HCT116 (cell line): ENCODE data around the gene ADAMTSL5. TPM values are rescaled to one million over a fixed set of nuclear protein-coding genes. Genes with fewer than 3 reads are reported as not detected.

Experiments used
- ATAC-seq: fragments of 200-7000 bp; cut with Tn5 transposase; 2 replicates; pipeline ENCODE4 v1.9.1; 2020; ENCODE audit warnings: mild to moderate bottlenecking, moderate library complexity
- BruUV-seq: library from RNA; stranded (reverse); fragments of 400-500 nt; replicated peaks from 2 replicates; lab custom pipeline; 2021; lab: Mats Ljungman, UMichigan
- CTCF ChIA-PET: fragments of 300-600 bp; sonication (Branson Sonifier 250); formaldehyde crosslinking; loops from one replicate; lab custom pipeline; 2021; ENCODE audit warnings: antibody characterized with exemption; lab: Charles Lee
- POLR2A ChIA-PET: fragments of 300-600, 350-600 bp; sonication (Branson Sonifier 250); formaldehyde crosslinking; loops from one replicate; lab custom pipeline; 2021; ENCODE audit warnings: antibody characterized with exemption; lab: Charles Lee
- RAD21 ChIA-PET, 2 experiments: fragments of 300-600 bp; sonication (Branson Sonifier 250); formaldehyde crosslinking; loops; one replicate each; lab custom pipeline; 2023; ENCODE audit warnings: low total read pairs in 2 of 2; ENCODE audit not compliant: uncharacterized antibody in 2 of 2, unreplicated experiment in 2 of 2, low non-redundant PET in 1 of 2; lab: Charles Lee
- DNase-seq: peaks from one replicate; pipeline ENCODE4 v3.0.0-alpha.2; 2010; ENCODE audit warnings: low read depth, low spot score
- H2AFZ ChIP-seq: fragments of 200-600 bp; shearing (Covaris generic), sonication (generic); 2 replicates; pipeline ENCODE4 v1.6.1; 2017; ENCODE audit warnings: low read depth, mixed run types, mixed read lengths, antibody characterized with exemption, low read length; ENCODE audit not compliant: poor library complexity, severe bottlenecking
- H3K27ac ChIP-seq: 2 replicates; pipeline ENCODE4 v1.5.1; 2012; ENCODE audit warnings: low read depth, low read length
- H3K27me3 ChIP-seq: fragments of 200-600 bp; sonication (generic); 2 replicates; pipeline ENCODE4 v1.6.1; 2016; ENCODE audit warnings: mixed run types, low read length, mixed read lengths; ENCODE audit not compliant: insufficient read depth
- H3K36me3 ChIP-seq, 2 experiments: fragments of 200-500 bp in 1 of 2; fragments of 200-600 bp in 1 of 2; sonication (Bioruptor generic) in 1 of 2; sonication (generic) in 1 of 2; 2 replicates each; pipeline versions ENCODE4 v1.5.1 to v1.6.1; 2014 to 2016; ENCODE audit warnings: low read length in 2 of 2, inconsistent platforms in 1 of 2, mixed read lengths in 1 of 2, mixed run types in 1 of 2; ENCODE audit not compliant: insufficient read depth in 2 of 2, control insufficient read depth in 1 of 2
- H3K4me1 ChIP-seq, 2 experiments: fragments of 200-600 bp in 1 of 2; sonication (generic) in 1 of 2; 2 replicates each; pipeline versions ENCODE4 v1.5.1 to v1.6.1; 2012 to 2017; ENCODE audit warnings: low read length in 2 of 2, inconsistent platforms in 1 of 2, mild to moderate bottlenecking in 1 of 2, mixed read lengths in 1 of 2, mixed run types in 1 of 2, moderate library complexity in 1 of 2; ENCODE audit not compliant: insufficient read depth in 2 of 2, control insufficient read depth in 1 of 2
- H3K4me2 ChIP-seq: fragments of 200-600 bp; sonication (generic); 2 replicates; pipeline ENCODE4 v1.6.1; 2017; ENCODE audit warnings: mixed run types, low read length, mixed read lengths
- H3K4me3 ChIP-seq, 2 experiments: fragments of 200-600 bp in 1 of 2; sonication (generic) in 1 of 2; replicated peaks in 1 of 2; 2 replicates each; pipeline ENCODE4 v1.5.1; 2011 to 2016; ENCODE audit warnings: low read length in 2 of 2, control low read depth in 1 of 2, low read depth in 1 of 2, mild to moderate bottlenecking in 1 of 2, mixed read lengths in 1 of 2, mixed run types in 1 of 2
- H3K79me2 ChIP-seq: fragments of 200-600 bp; sonication (generic); 2 replicates; pipeline ENCODE4 v1.6.1; 2017; ENCODE audit warnings: mild to moderate bottlenecking, mixed run types, low read length, moderate library complexity, mixed read lengths; ENCODE audit not compliant: insufficient read depth
- H3K9ac ChIP-seq: fragments of 200-600 bp; sonication (generic); 2 replicates; pipeline ENCODE4 v1.6.1; 2016; ENCODE audit warnings: low read length, mixed read lengths
- H3K9me2 ChIP-seq: fragments of 200-600 bp; sonication (generic), shearing (Covaris generic); 2 replicates; pipeline ENCODE4 v1.6.1; 2017; ENCODE audit warnings: mixed run types, mild to moderate bottlenecking, moderate library complexity; ENCODE audit not compliant: insufficient read depth
- H3K9me3 ChIP-seq, 2 experiments: fragments of 200-500 bp in 1 of 2; fragments of 200-600 bp in 1 of 2; sonication (Bioruptor generic) in 1 of 2; sonication (generic) in 1 of 2; 2 replicates each; pipeline ENCODE4 v1.6.1; 2014 to 2017; ENCODE audit warnings: low read length in 2 of 2, mixed read lengths in 2 of 2, inconsistent platforms in 1 of 2, low read depth in 1 of 2, mild to moderate bottlenecking in 1 of 2, mixed run types in 1 of 2, moderate library complexity in 1 of 2; ENCODE audit not compliant: control insufficient read depth in 1 of 2, insufficient read depth in 1 of 2
- H4K20me1 ChIP-seq: fragments of 200-600 bp; sonication (generic), shearing (Covaris generic); 2 replicates; pipeline ENCODE4 v1.6.1; 2017; ENCODE audit warnings: mixed run types, mild to moderate bottlenecking, moderate library complexity; ENCODE audit not compliant: insufficient read depth
- CEBPB ChIP-seq: IDR thresholded peaks from 2 replicates; pipeline ENCODE4 v1.6.1; 2012; ENCODE audit warnings: low read depth
- EZH2phosphoT487 ChIP-seq: fragments of 200-600 bp; IDR thresholded peaks from 2 replicates; pipeline ENCODE4 v1.6.1; 2018; ENCODE audit warnings: antibody characterized with exemption, borderline replicate concordance
- FOSL1 ChIP-seq: IDR thresholded peaks from 2 replicates; pipeline ENCODE4 v1.6.1; 2012; ENCODE audit warnings: low read depth
- POLR2AphosphoS5 ChIP-seq: IDR thresholded peaks from 2 replicates; pipeline ENCODE4 v1.6.1; 2011; ENCODE audit warnings: mild to moderate bottlenecking, low read depth, low read length, moderate library complexity
- RAD21 ChIP-seq: IDR thresholded peaks from 2 replicates; pipeline ENCODE4 v1.6.1; 2012; ENCODE audit warnings: low read depth, mild to moderate bottlenecking
- SP1 ChIP-seq: IDR thresholded peaks from 2 replicates; pipeline ENCODE4 v1.6.1; 2012; ENCODE audit warnings: low read depth
- TCF7L2 ChIP-seq: IDR thresholded peaks from 2 replicates; pipeline ENCODE4 v1.7.0; 2011; ENCODE audit warnings: borderline replicate concordance, inconsistent platforms; ENCODE audit not compliant: insufficient read depth, insufficient read length; ENCODE audit errors: extremely low read depth
- ZFX ChIP-seq: fragments of 450-650 bp; IDR thresholded peaks from 2 replicates; pipeline ENCODE4 v1.6.1; 2017
- ZNF274 ChIP-seq: fragments of 200-500 bp; sonication (Bioruptor generic); IDR thresholded peaks from 2 replicates; pipeline ENCODE4 v1.6.1; 2014; ENCODE audit warnings: mild to moderate bottlenecking, low read depth, low read length, inconsistent platforms
- intact Hi-C: fragments of 100-400 bp; cut with micrococcal nuclease; formaldehyde crosslinking; loops from 2 replicates; pipeline ENCODE4 v1.10.0; 2022
- total RNA-seq: library from RNA; stranded (reverse); gene quantifications from one replicate; pipeline ENCODE4 v1.2.1, GENCODE V29; 2021; ENCODE audit not compliant: unreplicated experiment

Gene ADAMTSL5
- total RNA-seq, 1 experiment from 2014 or later, result 24.0 TPM

GRCh38 chr19:1514986-1515721 is 2.3 kb upstream of the ADAMTSL5 start:
- no peaks in the 10 kb centered on the region for H4K20me1 ChIP-seq
- no peaks in the 10 kb centered on the region for H3K9me2 ChIP-seq
- ChIA-PET POLR2A (no interaction called here), RAD21 (no interaction called here), CTCF (interaction anchor here (0.6 kb wide), 1 partner anchor 177 kb away, joined by 3 read pairs; no protein-coding TSS in a partner anchor)
- peaks cover 16 to 39% of the 10 kb centered on the region in 2 experiments for H3K4me1 ChIP-seq
- H3K9ac ChIP-seq, result no peak overlapping the region
- peaks cover 10% of the 10 kb centered on the region; the same call in 1 of the 2 replicates for H3K79me2 ChIP-seq
- no peaks in the 10 kb centered on the region for H3K36me3 ChIP-seq
- H3K9me3 ChIP-seq, result no peaks in the 10 kb centered on the region
- no peak overlapping the region for H3K27ac ChIP-seq
- H2AFZ ChIP-seq, result no peak overlapping the region
- intact Hi-C loops, result no loop called here
- ATAC-seq, result no peak
- H3K27me3 ChIP-seq, result no peaks in the 10 kb centered on the region
- no peak overlapping the region for H3K4me3 ChIP-seq
- no TSS peak for BruUV-seq
- no peak for DNase-seq
- H3K4me2 ChIP-seq, result no peak overlapping the region
- no peak for TF ChIP-seq SP1
- no peak for TF ChIP-seq POLR2AphosphoS5

GRCh38 chr19:1514295-1514661 is 1.5 kb upstream of the ADAMTSL5 start:
- H2AFZ ChIP-seq, result no peak overlapping the region
- no peak for DNase-seq
- H3K9ac ChIP-seq, result no peak overlapping the region
- no peak overlapping the region; a peak in 1 of 4 replicates for H3K4me3 ChIP-seq
- CTCF ChIA-PET, result no interaction called here
- peaks cover 18 to 46% of the 10 kb centered on the region in 2 experiments for H3K4me1 ChIP-seq
- no peaks in the 10 kb centered on the region for H3K9me3 ChIP-seq
- H4K20me1 ChIP-seq, result no peaks in the 10 kb centered on the region
- no peaks in the 10 kb centered on the region for H3K27me3 ChIP-seq
- no peak overlapping the region for H3K27ac ChIP-seq
- POLR2A ChIA-PET, result no interaction called here
- TF ChIP-seq POLR2AphosphoS5 (no peak), CEBPB (no peak), ZNF274 (no peak), ZFX (no peak), RAD21 (no peak), EZH2phosphoT487 (no peak), TCF7L2 (no peak), FOSL1 (no peak)
- BruUV-seq, result no TSS peak
- intact Hi-C loops, result no loop called here
- no peaks in the 10 kb centered on the region for H3K9me2 ChIP-seq
- peak overlapping the region; percentile 97 for H3K4me2 ChIP-seq
- H3K36me3 ChIP-seq, result no peaks in the 10 kb centered on the region
- RAD21 ChIA-PET, result no interaction called here
- ATAC-seq, result no peak
- H3K79me2 ChIP-seq, result peaks cover 10% of the 10 kb centered on the region; the same call in 1 of the 2 replicates
